ENCODE data around the gene WDR45B.

WDR45B gene

DNA sequence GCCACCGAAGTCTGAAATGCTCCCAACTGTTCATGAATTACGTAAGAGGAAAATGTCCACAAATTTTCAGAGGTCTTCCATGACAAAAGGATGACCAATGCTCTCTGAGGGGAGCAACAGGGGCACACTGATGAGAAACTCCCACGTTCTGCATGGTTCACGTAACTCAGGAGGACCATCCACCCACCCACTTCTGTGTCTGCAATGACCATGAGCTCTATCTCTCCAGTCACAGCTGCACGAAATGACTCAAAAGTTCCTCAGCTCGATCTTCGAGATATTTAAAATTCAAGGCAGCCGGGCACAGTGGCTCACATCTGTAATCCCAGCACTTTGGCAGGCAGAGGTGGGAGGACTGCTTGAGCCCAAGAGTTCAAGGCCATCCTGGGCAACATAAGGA, 15.8 kb downstream of the WDR45B start:
- H4K20me1 ChIP-seq (ENCODE audit: low read depth, low read length): no peaks in the 10 kb centered on the region; the same call in 1 of the 2 replicates
- no peak for TF ChIP-seq EZH2phosphoT487 (conservative IDR thresholded peaks at IDR 0.05; ENCODE audit: low read length)
- TF ChIP-seq, protein P1, sequence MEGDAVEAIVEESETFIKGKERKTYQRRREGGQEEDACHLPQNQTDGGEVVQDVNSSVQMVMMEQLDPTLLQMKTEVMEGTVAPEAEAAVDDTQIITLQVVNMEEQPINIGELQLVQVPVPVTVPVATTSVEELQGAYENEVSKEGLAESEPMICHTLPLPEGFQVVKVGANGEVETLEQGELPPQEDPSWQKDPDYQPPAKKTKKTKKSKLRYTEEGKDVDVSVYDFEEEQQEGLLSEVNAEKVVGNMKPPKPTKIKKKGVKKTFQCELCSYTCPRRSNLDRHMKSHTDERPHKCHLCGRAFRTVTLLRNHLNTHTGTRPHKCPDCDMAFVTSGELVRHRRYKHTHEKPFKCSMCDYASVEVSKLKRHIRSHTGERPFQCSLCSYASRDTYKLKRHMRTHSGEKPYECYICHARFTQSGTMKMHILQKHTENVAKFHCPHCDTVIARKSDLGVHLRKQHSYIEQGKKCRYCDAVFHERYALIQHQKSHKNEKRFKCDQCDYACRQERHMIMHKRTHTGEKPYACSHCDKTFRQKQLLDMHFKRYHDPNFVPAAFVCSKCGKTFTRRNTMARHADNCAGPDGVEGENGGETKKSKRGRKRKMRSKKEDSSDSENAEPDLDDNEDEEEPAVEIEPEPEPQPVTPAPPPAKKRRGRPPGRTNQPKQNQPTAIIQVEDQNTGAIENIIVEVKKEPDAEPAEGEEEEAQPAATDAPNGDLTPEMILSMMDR (IDR thresholded peaks at IDR 0.05; ENCODE audit: insufficient read depth, low read length, poor library complexity, severe bottlenecking): no peak

DNA sequence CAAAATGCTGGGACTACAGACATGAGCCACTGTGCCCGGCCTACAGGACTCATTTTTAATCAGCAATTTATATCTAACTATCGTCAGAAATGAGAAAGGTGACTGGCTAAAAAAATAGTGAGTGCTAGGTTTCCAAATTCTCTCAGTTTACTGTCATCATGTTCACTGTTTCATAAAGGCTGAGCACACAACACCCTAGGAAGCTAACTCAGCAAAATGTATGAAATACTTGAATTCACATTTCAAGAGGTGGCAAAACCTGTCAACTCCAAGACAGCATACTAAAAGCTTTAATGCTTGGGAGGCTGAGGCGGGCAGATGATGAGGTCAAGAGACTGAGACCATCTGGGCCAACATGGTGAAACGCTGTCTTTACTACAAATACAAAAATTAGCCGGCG, 16.7 kb downstream of the WDR45B start:
- H3F3A ChIP-seq (ENCODE audit: insufficient read depth): no peaks in the 10 kb centered on the region
- H3K27me3 ChIP-seq (ENCODE audit: low read length): no peaks in the 10 kb centered on the region
- no peak overlapping the region for H3K9ac ChIP-seq (ENCODE audit: low read length)
- H2AFZ ChIP-seq (ENCODE audit: low read depth, low read length, severe bottlenecking): no peak overlapping the region
- H3K4me3 ChIP-seq (ENCODE audit: insufficient read depth, low read length, poor library complexity, severe bottlenecking): no peak overlapping the region
- peaks cover 47% of the 10 kb centered on the region for H3K79me2 ChIP-seq (ENCODE audit: insufficient read depth, low read length)
- no peaks in the 10 kb centered on the region for H3K9me3 ChIP-seq (ENCODE audit: insufficient read depth, low read length)
- no peak overlapping the region for H3K4me2 ChIP-seq (ENCODE audit: low read depth, low read length, poor library complexity, severe bottlenecking)
- no peaks in the 10 kb centered on the region; the same call in 1 of the 2 replicates for H4K20me1 ChIP-seq (ENCODE audit: low read depth, low read length)
- H3K9me2 ChIP-seq (replicated peaks; ENCODE audit: insufficient read depth, low read length): no peaks in the 10 kb centered on the region
- peaks cover 12% of the 10 kb centered on the region for H3K36me3 ChIP-seq (ENCODE audit: low read length)
- no peak for TF ChIP-seq EZH2phosphoT487 (conservative IDR thresholded peaks at IDR 0.05; ENCODE audit: low read length)
- TF ChIP-seq, protein P1 (IDR thresholded peaks at IDR 0.05; ENCODE audit: insufficient read depth, low read length, poor library complexity, severe bottlenecking): no peak
- no peak overlapping the region for H3K27ac ChIP-seq (ENCODE audit: low read depth, low read length)

More for the DNA sequence above, 15.8 kb downstream of the WDR45B start:
- H3K4me2 ChIP-seq (ENCODE audit: low read depth, low read length, poor library complexity, severe bottlenecking): no peak overlapping the region
- no peaks in the 10 kb centered on the region for H3K9me3 ChIP-seq (ENCODE audit: insufficient read depth, low read length)
- no peaks in the 10 kb centered on the region for H3F3A ChIP-seq (ENCODE audit: insufficient read depth)
- no peak overlapping the region for H3K4me3 ChIP-seq (ENCODE audit: insufficient read depth, low read length, poor library complexity, severe bottlenecking)
- peaks cover 56% of the 10 kb centered on the region for H3K79me2 ChIP-seq (ENCODE audit: insufficient read depth, low read length)
- no peak overlapping the region for H2AFZ ChIP-seq (ENCODE audit: low read depth, low read length, severe bottlenecking)
- H3K27me3 ChIP-seq (ENCODE audit: low read length): no peaks in the 10 kb centered on the region
- no peak overlapping the region for H3K27ac ChIP-seq (ENCODE audit: low read depth, low read length)
- H3K9me2 ChIP-seq (replicated peaks; ENCODE audit: insufficient read depth, low read length): no peaks in the 10 kb centered on the region
- peaks cover 8% of the 10 kb centered on the region for H3K36me3 ChIP-seq (ENCODE audit: low read length)
- H3K9ac ChIP-seq (ENCODE audit: low read length): no peak overlapping the region

DNA sequence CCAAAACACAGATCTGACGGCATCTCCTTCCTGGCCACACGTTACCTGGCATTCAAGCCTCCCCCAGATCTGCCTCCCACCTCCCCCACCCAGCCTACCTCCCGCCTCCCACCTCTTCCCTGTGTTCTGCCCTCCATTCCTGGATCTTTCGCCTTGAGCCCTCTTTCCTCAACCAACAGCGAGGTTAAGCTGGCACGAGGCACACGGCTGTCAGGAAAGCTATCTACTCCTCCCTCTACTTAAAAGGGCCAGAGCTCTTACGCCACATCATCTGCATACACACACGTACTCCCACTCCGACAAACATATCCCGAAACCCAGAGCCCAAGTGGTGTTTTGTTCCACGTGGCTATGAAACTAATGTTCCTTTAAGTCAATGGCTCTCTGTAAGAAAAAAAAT, 18.0 kb downstream of the WDR45B start:
- Histone ChIP-seq H3K27ac (ENCODE audit: low read depth, low read length) (no peak overlapping the region), H3K9ac (ENCODE audit: low read length) (no peak overlapping the region), H3K36me3 (ENCODE audit: low read length) (peaks cover 15% of the 10 kb centered on the region), H4K20me1 (ENCODE audit: low read depth, low read length) (no peaks in the 10 kb centered on the region; the same call in 1 of the 2 replicates), H3F3A (ENCODE audit: insufficient read depth) (no peaks in the 10 kb centered on the region), H3K27me3 (ENCODE audit: low read length) (no peaks in the 10 kb centered on the region), H3K79me2 (ENCODE audit: insufficient read depth, low read length) (peaks cover 35% of the 10 kb centered on the region; the same call in 1 of the 2 replicates), H3K9me2 (replicated peaks; ENCODE audit: insufficient read depth, low read length) (no peaks in the 10 kb centered on the region), H3K4me3 (ENCODE audit: insufficient read depth, low read length, poor library complexity, severe bottlenecking) (no peak overlapping the region), H2AFZ (ENCODE audit: low read depth, low read length, severe bottlenecking) (no peak overlapping the region), H3K4me2 (ENCODE audit: low read depth, low read length, poor library complexity, severe bottlenecking) (no peak overlapping the region), H3K9me3 (ENCODE audit: insufficient read depth, low read length) (no peaks in the 10 kb centered on the region)
- no peak for TF ChIP-seq EZH2phosphoT487 (conservative IDR thresholded peaks at IDR 0.05; ENCODE audit: low read length)
- TF ChIP-seq, protein P1 (IDR thresholded peaks at IDR 0.05; ENCODE audit: insufficient read depth, low read length, poor library complexity, severe bottlenecking): no peak

All from SU-DHL-6 (cell line).